Liver (tissue), 9 donors: ENCODE data around the gene CFAP74. TPM values are rescaled to one million over a fixed set of nuclear protein-coding genes. Genes with fewer than 3 reads are reported as not detected.

Experiments
- DNase-seq: peaks from one replicate; pipeline ENCODE4 v3.0.0-alpha.2; 2017; ENCODE audit warnings: low spot score
- H3K27ac ChIP-seq, 2 donors: one replicate each; pipeline ENCODE4 v1.7.0; 2013; ENCODE audit warnings: inconsistent platforms in 2 of 2, low read length in 2 of 2, control low read depth in 1 of 2, low read depth in 1 of 2, mild to moderate bottlenecking in 1 of 2
- H3K27me3 ChIP-seq, 4 donors: one replicate each; pipeline versions ENCODE4 v1.6.1 to v1.7.0; 2013; ENCODE audit warnings: low read length in 3 of 4, inconsistent platforms in 1 of 4, mild to moderate bottlenecking in 1 of 4, moderate library complexity in 1 of 4; ENCODE audit not compliant: control insufficient read depth in 4 of 4, insufficient read depth in 4 of 4
- H3K36me3 ChIP-seq, 4 donors: one replicate each; pipeline versions ENCODE4 v1.6.1 to v1.7.0; 2013; ENCODE audit warnings: low read length in 3 of 4, mild to moderate bottlenecking in 3 of 4, low read depth in 1 of 4, moderate library complexity in 1 of 4; ENCODE audit not compliant: control insufficient read depth in 4 of 4, insufficient read depth in 3 of 4
- H3K4me1 ChIP-seq, 4 donors: one replicate each; pipeline versions ENCODE4 v1.6.1 to v1.7.0; 2013; ENCODE audit warnings: low read length in 3 of 4, mild to moderate bottlenecking in 3 of 4, moderate library complexity in 1 of 4; ENCODE audit not compliant: control insufficient read depth in 4 of 4, insufficient read depth in 4 of 4
- H3K4me3 ChIP-seq, 3 donors: one replicate each; pipeline versions ENCODE4 v1.6.1 to v1.7.0; 2013; ENCODE audit warnings: low read length in 3 of 3, control low read depth in 1 of 3, low read depth in 1 of 3, mild to moderate bottlenecking in 1 of 3
- H3K9ac ChIP-seq, 2 donors: one replicate each; pipeline ENCODE4 v1.7.0; 2013; ENCODE audit warnings: low read length in 2 of 2, mild to moderate bottlenecking in 2 of 2, moderate library complexity in 2 of 2, control low read depth in 1 of 2, low read depth in 1 of 2
- H3K9me3 ChIP-seq, 4 donors: one replicate each; pipeline versions ENCODE4 v1.6.1 to v1.7.0; 2013; ENCODE audit warnings: low read length in 3 of 4; ENCODE audit not compliant: control insufficient read depth in 4 of 4
- ATF3 ChIP-seq: IDR thresholded peaks from 2 replicates; pipeline ENCODE4 v1.6.1; 2016; ENCODE audit warnings: antibody characterized with exemption
- EGR1 ChIP-seq, 2 donors: IDR thresholded peaks; 2 replicates each; pipeline ENCODE4 v1.6.1; 2016 to 2018; ENCODE audit warnings: antibody characterized with exemption in 2 of 2, low read depth in 2 of 2
- FOXA1 ChIP-seq: IDR thresholded peaks from 2 replicates; pipeline ENCODE4 v1.6.1; 2016; ENCODE audit warnings: antibody characterized with exemption
- FOXA2 ChIP-seq: IDR thresholded peaks from 2 replicates; pipeline ENCODE4 v1.6.1; 2016; ENCODE audit warnings: antibody characterized with exemption
- GABPA ChIP-seq, 2 donors: IDR thresholded peaks in 1 of 2; conservative IDR thresholded peaks in 1 of 2; 2 replicates each; pipeline ENCODE4 v1.6.1; 2016; ENCODE audit warnings: antibody characterized with exemption in 2 of 2, mild to moderate bottlenecking in 1 of 2, moderate library complexity in 1 of 2
- HNF4A ChIP-seq, 2 donors: conservative IDR thresholded peaks; 2 replicates each; pipeline ENCODE4 v1.6.1; 2016; ENCODE audit warnings: antibody characterized with exemption in 2 of 2, mild to moderate bottlenecking in 2 of 2
- HNF4G ChIP-seq: IDR thresholded peaks from 2 replicates; pipeline ENCODE4 v1.6.1; 2016; ENCODE audit warnings: antibody characterized with exemption
- JUND ChIP-seq, 2 donors: IDR thresholded peaks; 2 replicates each; pipeline ENCODE4 v1.6.1; 2016; ENCODE audit warnings: antibody characterized with exemption in 2 of 2
- NR2F2 ChIP-seq: IDR thresholded peaks from 2 replicates; pipeline ENCODE4 v1.6.1; 2016; ENCODE audit warnings: antibody characterized with exemption
- RAD21 ChIP-seq, 2 donors: IDR thresholded peaks; 2 replicates each; pipeline ENCODE4 v1.6.1; 2016; ENCODE audit warnings: antibody characterized with exemption in 2 of 2, mild to moderate bottlenecking in 2 of 2
- RXRA ChIP-seq, 2 donors: IDR thresholded peaks; 2 replicates each; pipeline ENCODE4 v1.6.1; 2017 to 2018; ENCODE audit warnings: antibody characterized with exemption in 2 of 2, mild to moderate bottlenecking in 1 of 2
- SP1 ChIP-seq: IDR thresholded peaks from 2 replicates; pipeline ENCODE4 v1.6.1; 2018; ENCODE audit warnings: antibody characterized with exemption, mild to moderate bottlenecking
- TAF1 ChIP-seq: conservative IDR thresholded peaks from 2 replicates; pipeline ENCODE4 v1.6.1; 2016; ENCODE audit warnings: antibody characterized with exemption, mild to moderate bottlenecking
- YY1 ChIP-seq: IDR thresholded peaks from 2 replicates; pipeline ENCODE4 v1.6.1; 2016; ENCODE audit warnings: antibody characterized with exemption, mild to moderate bottlenecking
- ZBTB33 ChIP-seq: IDR thresholded peaks from 2 replicates; pipeline ENCODE4 v1.6.1; 2016; ENCODE audit warnings: antibody characterized with exemption
- WGBS: extraction: QIAGEN DNeasy Blood & Tissue Kit; methylation state at CpG from one replicate; pipeline ENCODE4 v1.1.7; 2013; 5-methylcytosine and 5-hydroxymethylcytosine counted together
- polyA plus RNA-seq, 2 donors: library from polyadenylated mRNA; stranded (reverse) in 1 of 2; unstranded in 1 of 2; fragments of 200-250 nt in 1 of 2; fragments of >200 nt in 1 of 2; fragmentation: Nextera tagmentation in 1 of 2; extraction: Ambion mirVana in 1 of 2; gene quantifications; one replicate each; pipeline versions ENCODE4 v1.2.1 to v1.2.3, GENCODE V29; 2013 to 2015
- total RNA-seq, 2 donors: library from RNA; depleted of rRNA; stranded (reverse); fragments of >200 nt; gene quantifications; one replicate each; pipeline ENCODE4 v1.2.3, GENCODE V29; 2014
- TF ChIP-seq, protein P1 (sequence below): fragments of 150-350 bp; IDR thresholded peaks from 2 replicates; pipeline ENCODE4 v1.5.1; 2017; ENCODE audit warnings: improper control_type of control experiment, low read depth, low read length; ENCODE audit not compliant: missing input control
- TF ChIP-seq, protein P2 (sequence below): IDR thresholded peaks from 2 replicates; pipeline ENCODE4 v1.6.1; 2016; ENCODE audit warnings: antibody characterized with exemption
- TF ChIP-seq, protein P3 (sequence below): IDR thresholded peaks from 2 replicates; pipeline ENCODE4 v1.6.1; 2016; ENCODE audit warnings: antibody characterized with exemption, mild to moderate bottlenecking
- donor health status: healthy.
- donor health status: healthy.
- donor health status: healthy.
- donor health status: healthy.
- donor health status: healthy.

The CFAP74 gene
- total and polyA plus RNA-seq, 4 donors: under 0.01 to 0.31 TPM; not detected in 2

DNA sequence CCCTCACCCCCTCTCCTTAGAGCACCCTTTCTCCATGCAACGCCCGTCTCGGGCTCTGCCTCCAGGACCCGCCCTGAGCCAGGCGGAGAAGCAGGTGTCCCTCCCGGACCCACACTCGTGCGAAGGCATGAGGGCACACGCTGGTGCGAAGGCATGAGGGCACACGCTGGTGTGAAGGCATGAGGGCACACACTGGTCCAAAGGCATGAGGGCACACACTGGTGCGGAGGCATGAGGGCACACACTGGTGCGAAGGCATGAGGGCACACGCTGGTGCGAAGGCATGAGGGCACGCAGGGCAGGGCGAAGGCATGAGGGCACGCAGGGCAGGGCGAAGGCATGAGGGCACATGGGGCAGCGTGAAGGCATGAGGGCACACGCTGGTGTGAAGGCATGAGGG lies 78.7 kb downstream of the CFAP74 start:
- H3K36me3 ChIP-seq: no peaks in the 10 kb centered on the region
- no peak overlapping the region for H3K9ac ChIP-seq
- peaks cover 15 to 25% (median 19%) of the 10 kb centered on the region in 4 donors for H3K4me1 ChIP-seq
- 93% methylated on average over 21 of the region's 21 CpGs for WGBS
- TF ChIP-seq, protein P1, sequence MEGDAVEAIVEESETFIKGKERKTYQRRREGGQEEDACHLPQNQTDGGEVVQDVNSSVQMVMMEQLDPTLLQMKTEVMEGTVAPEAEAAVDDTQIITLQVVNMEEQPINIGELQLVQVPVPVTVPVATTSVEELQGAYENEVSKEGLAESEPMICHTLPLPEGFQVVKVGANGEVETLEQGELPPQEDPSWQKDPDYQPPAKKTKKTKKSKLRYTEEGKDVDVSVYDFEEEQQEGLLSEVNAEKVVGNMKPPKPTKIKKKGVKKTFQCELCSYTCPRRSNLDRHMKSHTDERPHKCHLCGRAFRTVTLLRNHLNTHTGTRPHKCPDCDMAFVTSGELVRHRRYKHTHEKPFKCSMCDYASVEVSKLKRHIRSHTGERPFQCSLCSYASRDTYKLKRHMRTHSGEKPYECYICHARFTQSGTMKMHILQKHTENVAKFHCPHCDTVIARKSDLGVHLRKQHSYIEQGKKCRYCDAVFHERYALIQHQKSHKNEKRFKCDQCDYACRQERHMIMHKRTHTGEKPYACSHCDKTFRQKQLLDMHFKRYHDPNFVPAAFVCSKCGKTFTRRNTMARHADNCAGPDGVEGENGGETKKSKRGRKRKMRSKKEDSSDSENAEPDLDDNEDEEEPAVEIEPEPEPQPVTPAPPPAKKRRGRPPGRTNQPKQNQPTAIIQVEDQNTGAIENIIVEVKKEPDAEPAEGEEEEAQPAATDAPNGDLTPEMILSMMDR: no peak
- TF ChIP-seq ATF3: no peak
- TF ChIP-seq YY1: no peak
- TF ChIP-seq, protein P2, sequence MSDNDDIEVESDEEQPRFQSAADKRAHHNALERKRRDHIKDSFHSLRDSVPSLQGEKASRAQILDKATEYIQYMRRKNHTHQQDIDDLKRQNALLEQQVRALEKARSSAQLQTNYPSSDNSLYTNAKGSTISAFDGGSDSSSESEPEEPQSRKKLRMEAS: no peak
- TF ChIP-seq SP1: no peak
- TF ChIP-seq, protein P3, sequence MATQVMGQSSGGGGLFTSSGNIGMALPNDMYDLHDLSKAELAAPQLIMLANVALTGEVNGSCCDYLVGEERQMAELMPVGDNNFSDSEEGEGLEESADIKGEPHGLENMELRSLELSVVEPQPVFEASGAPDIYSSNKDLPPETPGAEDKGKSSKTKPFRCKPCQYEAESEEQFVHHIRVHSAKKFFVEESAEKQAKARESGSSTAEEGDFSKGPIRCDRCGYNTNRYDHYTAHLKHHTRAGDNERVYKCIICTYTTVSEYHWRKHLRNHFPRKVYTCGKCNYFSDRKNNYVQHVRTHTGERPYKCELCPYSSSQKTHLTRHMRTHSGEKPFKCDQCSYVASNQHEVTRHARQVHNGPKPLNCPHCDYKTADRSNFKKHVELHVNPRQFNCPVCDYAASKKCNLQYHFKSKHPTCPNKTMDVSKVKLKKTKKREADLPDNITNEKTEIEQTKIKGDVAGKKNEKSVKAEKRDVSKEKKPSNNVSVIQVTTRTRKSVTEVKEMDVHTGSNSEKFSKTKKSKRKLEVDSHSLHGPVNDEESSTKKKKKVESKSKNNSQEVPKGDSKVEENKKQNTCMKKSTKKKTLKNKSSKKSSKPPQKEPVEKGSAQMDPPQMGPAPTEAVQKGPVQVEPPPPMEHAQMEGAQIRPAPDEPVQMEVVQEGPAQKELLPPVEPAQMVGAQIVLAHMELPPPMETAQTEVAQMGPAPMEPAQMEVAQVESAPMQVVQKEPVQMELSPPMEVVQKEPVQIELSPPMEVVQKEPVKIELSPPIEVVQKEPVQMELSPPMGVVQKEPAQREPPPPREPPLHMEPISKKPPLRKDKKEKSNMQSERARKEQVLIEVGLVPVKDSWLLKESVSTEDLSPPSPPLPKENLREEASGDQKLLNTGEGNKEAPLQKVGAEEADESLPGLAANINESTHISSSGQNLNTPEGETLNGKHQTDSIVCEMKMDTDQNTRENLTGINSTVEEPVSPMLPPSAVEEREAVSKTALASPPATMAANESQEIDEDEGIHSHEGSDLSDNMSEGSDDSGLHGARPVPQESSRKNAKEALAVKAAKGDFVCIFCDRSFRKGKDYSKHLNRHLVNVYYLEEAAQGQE: no peak
- no peak for TF ChIP-seq HNF4A (conservative IDR thresholded peaks at IDR 0.05)
- TF ChIP-seq GABPA (IDR thresholded peaks at IDR 0.05 in 1 of 2, conservative IDR thresholded peaks at IDR 0.05 in 1 of 2): no peak
- no peak for TF ChIP-seq EGR1 (IDR thresholded peaks at IDR 0.05; ENCODE audit: low read depth in 2 of 2)
- TF ChIP-seq JUND (IDR thresholded peaks at IDR 0.05): no peak
- no peak for TF ChIP-seq HNF4G
- TF ChIP-seq TAF1: no peak
- no peak for TF ChIP-seq ZBTB33
- no peak for TF ChIP-seq FOXA2
- TF ChIP-seq RAD21 (IDR thresholded peaks at IDR 0.05): no peak
- TF ChIP-seq RXRA (IDR thresholded peaks at IDR 0.05): no peak
- no peak for TF ChIP-seq NR2F2
- no peak for TF ChIP-seq FOXA1
- H3K9me3 ChIP-seq: no peaks in the 10 kb centered on the region
- no peaks in the 10 kb centered on the region for H3K27me3 ChIP-seq
- no peak overlapping the region for H3K27ac ChIP-seq
- DNase-seq: no peak
- no peak overlapping the region for H3K4me3 ChIP-seq
